Type B pancreatic cell (in vitro differentiated cells): Measurements from ENCODE around the gene LSS. TPM values are rescaled to one million over a fixed set of nuclear protein-coding genes. Genes with fewer than 3 reads are reported as not detected.

Source experiments
- DNase-seq: peaks from one replicate; pipeline ENCODE4 v3.0.0; 2021; ENCODE audit warnings: mixed read lengths; ENCODE audit not compliant: unreplicated experiment; ENCODE audit errors: extremely low spot score
- H3K27ac Mint-ChIP-seq: 2 replicates; pipeline ENCODE4 v1.8.0; 2021; ENCODE audit warnings: mild to moderate bottlenecking, mixed read lengths
- H3K27me3 Mint-ChIP-seq: 2 replicates; pipeline ENCODE4 v1.8.0; 2021; ENCODE audit warnings: mixed read lengths
- H3K36me3 Mint-ChIP-seq: 2 replicates; pipeline ENCODE4 v1.8.0; 2021; ENCODE audit warnings: mixed read lengths
- H3K4me1 Mint-ChIP-seq: one replicate; pipeline ENCODE4 v1.8.0; 2021; ENCODE audit warnings: mixed read lengths; ENCODE audit not compliant: unreplicated experiment
- H3K4me3 Mint-ChIP-seq: 2 replicates; pipeline ENCODE4 v1.8.0; 2021; ENCODE audit warnings: mild to moderate bottlenecking, mixed read lengths
- H3K9me3 Mint-ChIP-seq: 2 replicates; pipeline ENCODE4 v1.8.0; 2021; ENCODE audit warnings: mixed read lengths
- CTCF ChIP-seq: fragments of 200-600 bp; sonication (generic); conservative IDR thresholded peaks from 2 replicates; pipeline ENCODE4 v1.5.0; 2021; ENCODE audit warnings: antibody characterized with exemption, mild to moderate bottlenecking
- total RNA-seq: library from RNA; stranded (reverse); gene quantifications from 2 replicates; pipeline ENCODE4 v1.2.1, GENCODE V29; 2021; ENCODE audit warnings: low replicate concordance

The LSS gene
- total RNA-seq, 1 donor from 2014 or later = 70.2 TPM

GRCh38 chr21:46156678-46157077 is 71.9 kb downstream of the LSS start:
- Mint-ChIP-seq H3K27ac (no peak overlapping the region), H3K36me3 (no peaks in the 10 kb centered on the region), H3K4me3 (no peak overlapping the region)

GRCh38 chr21:46156378-46156645 is 72.3 kb downstream of the LSS start:
- H3K4me3 Mint-ChIP-seq = no peak overlapping the region
- no peaks in the 10 kb centered on the region for H3K27me3 Mint-ChIP-seq
- H3K4me1 Mint-ChIP-seq = no peaks in the 10 kb centered on the region
- no peak overlapping the region for H3K27ac Mint-ChIP-seq
- DNase-seq = no peak
- TF ChIP-seq CTCF = no peak
- H3K9me3 Mint-ChIP-seq = no peaks in the 10 kb centered on the region
- H3K36me3 Mint-ChIP-seq = no peaks in the 10 kb centered on the region

More at GRCh38 chr21:46156678-46157077, 71.9 kb downstream of the LSS start:
- TF ChIP-seq CTCF = no peak
- no peak for DNase-seq
- H3K27me3 Mint-ChIP-seq = no peaks in the 10 kb centered on the region
- H3K4me1 Mint-ChIP-seq = no peaks in the 10 kb centered on the region
- H3K9me3 Mint-ChIP-seq = no peaks in the 10 kb centered on the region

GRCh38 chr21:46155514-46156377 is 72.8 kb downstream of the LSS start, which contains the start of gene FTCD:
FTCD (minus strand) TSS chr21:46155579; CDS start chr21:46155523, 56 bp downstream.
- peak within 1 kb of the TSS; percentile 61 for H3K4me3 Mint-ChIP-seq
- H3K4me1 Mint-ChIP-seq = no peaks in the 10 kb centered on the region
- no peaks in the 10 kb centered on the region for H3K27me3 Mint-ChIP-seq
- no peaks in the 10 kb centered on the region for H3K9me3 Mint-ChIP-seq
- no peak for TF ChIP-seq CTCF
- H3K27ac Mint-ChIP-seq = no peak within 1 kb of the TSS
- H3K36me3 Mint-ChIP-seq = no peaks in the 10 kb centered on the region
- no peak for DNase-seq

GRCh38 chr21:46154955-46155513 is 73.5 kb downstream of the LSS start:
- Mint-ChIP-seq H3K36me3 (no peaks in the 10 kb centered on the region), H3K4me1 (no peaks in the 10 kb centered on the region), H3K27ac (no peak overlapping the region), H3K4me3 (peak overlapping the region; percentile 61), H3K9me3 (no peaks in the 10 kb centered on the region), H3K27me3 (no peaks in the 10 kb centered on the region)
- DNase-seq = no peak
- TF ChIP-seq CTCF = no peak

GRCh38 chr21:46154155-46154954 is 74.2 kb downstream of the LSS start:
- H3K27ac Mint-ChIP-seq = no peak overlapping the region
- peak; percentile 66 for DNase-seq
- no peaks in the 10 kb centered on the region for H3K27me3 Mint-ChIP-seq
- TF ChIP-seq CTCF = no peak
- H3K4me3 Mint-ChIP-seq = no peak overlapping the region
- peaks cover under 1% of the 10 kb centered on the region for H3K4me1 Mint-ChIP-seq
- H3K9me3 Mint-ChIP-seq = no peaks in the 10 kb centered on the region
- H3K36me3 Mint-ChIP-seq = no peaks in the 10 kb centered on the region
